IPS-18a (cell line): Measurements from ENCODE around the gene CD8B.
"Not testable (repeated sequence)": the region's sequence is repeated elsewhere in the genome, so short reads cannot be mapped to it uniquely, and the experiment has no call there.

ENCODE experiments used
- H3K27ac ChIP-seq: one replicate; pipeline ENCODE4 v1.5.1; 2013; ENCODE audit warnings: low read length
- H3K27me3 ChIP-seq: one replicate; pipeline ENCODE4 v1.6.1; 2013; ENCODE audit warnings: mild to moderate bottlenecking, low read length; ENCODE audit not compliant: control insufficient read depth, insufficient read depth
- H3K36me3 ChIP-seq: one replicate; pipeline ENCODE4 v1.6.1; 2013; ENCODE audit warnings: low read depth, low read length; ENCODE audit not compliant: control insufficient read depth
- H3K4me1 ChIP-seq: one replicate; pipeline ENCODE4 v1.6.1; 2013; ENCODE audit warnings: low read depth, low read length; ENCODE audit not compliant: control insufficient read depth
- H3K4me3 ChIP-seq: one replicate; pipeline ENCODE4 v1.5.1; 2013; ENCODE audit warnings: low read length
- H3K9ac ChIP-seq: one replicate; pipeline ENCODE4 v1.6.1; 2013; ENCODE audit warnings: mild to moderate bottlenecking, low read length, moderate library complexity
- H3K9me3 ChIP-seq: one replicate; pipeline ENCODE4 v1.6.1; 2013; ENCODE audit warnings: low read depth, low read length; ENCODE audit not compliant: control insufficient read depth

The CD8B gene

DNA sequence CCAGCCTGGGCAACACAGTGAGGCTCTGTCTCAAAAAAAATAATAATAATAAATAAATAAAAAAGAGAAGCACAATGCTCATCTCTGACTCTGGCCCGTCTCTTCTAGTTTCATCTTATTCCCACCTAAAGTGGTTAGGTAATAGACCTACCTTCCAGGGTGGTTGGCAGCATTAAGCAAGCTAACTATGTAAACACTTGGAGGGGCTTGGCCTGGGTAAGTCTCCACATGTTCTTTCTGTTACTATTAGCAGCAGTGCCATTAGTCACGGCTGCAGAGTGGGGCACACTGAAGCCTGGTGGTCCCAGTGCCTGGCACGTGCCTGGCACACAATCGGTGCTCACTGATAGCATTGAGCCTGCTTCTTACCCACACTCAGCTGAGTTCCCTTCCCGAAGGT is 4.0 kb downstream of the CD8B start:
- not testable (repeated sequence) for H3K9me3 ChIP-seq, H3K4me3 ChIP-seq, H3K27ac ChIP-seq, H3K9ac ChIP-seq, H3K36me3 ChIP-seq, H3K4me1 ChIP-seq
- H3K27me3 ChIP-seq = peaks cover 14% of the 10 kb centered on the region

DNA sequence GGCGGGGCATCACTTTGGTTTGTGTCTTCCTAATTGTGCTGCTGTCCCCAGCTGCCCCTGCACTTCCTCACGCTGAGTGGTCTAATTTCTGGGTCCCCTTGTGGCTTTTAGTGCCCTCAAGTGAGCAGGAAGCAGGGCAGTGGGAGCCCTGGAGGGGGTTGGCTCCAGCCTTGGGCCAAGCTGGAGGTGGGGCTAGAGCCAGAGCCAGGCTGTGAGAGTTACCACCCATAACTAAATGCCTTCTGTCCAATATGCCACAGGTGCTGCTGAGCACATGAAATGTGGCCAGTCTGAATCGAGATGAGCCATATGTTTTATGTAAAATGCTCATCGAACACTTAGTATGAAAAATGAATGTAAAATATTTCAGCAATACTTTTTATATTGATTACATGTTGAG is 5.2 kb downstream of the CD8B start:
- not testable (repeated sequence) for H3K36me3 ChIP-seq, H3K9me3 ChIP-seq, H3K27me3 ChIP-seq, H3K9ac ChIP-seq, H3K4me1 ChIP-seq, H3K27ac ChIP-seq, H3K4me3 ChIP-seq

DNA sequence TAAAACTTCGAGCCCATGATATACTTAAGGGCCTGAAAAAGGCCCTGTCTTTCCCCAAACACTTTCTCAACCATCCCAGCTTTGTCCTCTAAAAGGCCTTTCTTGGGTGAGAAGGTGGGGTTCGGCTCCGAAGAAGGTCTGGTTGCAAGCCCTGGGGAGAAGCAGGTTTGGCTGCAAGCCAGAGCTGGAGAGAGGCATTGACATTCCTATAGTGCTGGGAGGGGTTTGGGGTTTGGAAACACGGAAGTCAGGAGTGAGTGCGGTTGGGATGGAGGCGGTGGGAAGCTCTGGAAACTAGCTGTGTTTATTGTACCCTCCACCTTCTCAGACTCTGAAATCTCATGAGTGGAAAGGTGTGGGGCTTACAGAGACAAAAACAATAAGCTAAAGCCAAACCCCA is 5.7 kb downstream of the CD8B start:
- not testable (repeated sequence) for H3K4me3 ChIP-seq, H3K9me3 ChIP-seq, H3K27ac ChIP-seq, H3K9ac ChIP-seq, H3K27me3 ChIP-seq, H3K4me1 ChIP-seq, H3K36me3 ChIP-seq

GRCh38 chr2:86851581-86851980 is 10.1 kb downstream of the CD8B start:
- H3K4me1 ChIP-seq, H3K27ac ChIP-seq, H3K36me3 ChIP-seq, H3K27me3 ChIP-seq, H3K9me3 ChIP-seq, H3K9ac ChIP-seq, H3K4me3 ChIP-seq: not testable (repeated sequence)

GRCh38 chr2:86842607-86843234 is 19.0 kb downstream of the CD8B start:
- H3K27me3 ChIP-seq, H3K27ac ChIP-seq, H3K9ac ChIP-seq, H3K4me3 ChIP-seq, H3K4me1 ChIP-seq, H3K9me3 ChIP-seq, H3K36me3 ChIP-seq: not testable (repeated sequence)

DNA sequence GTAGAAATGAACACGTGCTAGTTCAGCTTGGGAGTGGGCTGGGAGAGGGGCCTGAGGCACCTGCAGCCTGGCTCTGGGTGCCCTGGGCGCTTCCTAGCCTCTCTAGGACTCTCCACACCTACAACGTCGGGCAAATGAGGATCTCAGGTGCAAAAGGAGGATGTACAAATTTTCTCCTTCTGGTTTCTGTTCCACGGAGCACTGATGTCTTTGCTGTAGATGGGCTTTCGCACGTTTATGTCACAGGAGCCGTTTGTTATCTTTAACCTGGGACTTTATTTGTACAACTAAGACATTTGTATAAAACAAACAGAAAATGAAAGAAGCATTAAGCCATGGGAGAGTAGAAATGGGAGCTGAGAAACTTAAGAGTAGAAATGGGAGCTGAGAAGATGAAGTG is 20.4 kb downstream of the CD8B start:
- not testable (repeated sequence) for H3K27ac ChIP-seq, H3K9ac ChIP-seq, H3K27me3 ChIP-seq, H3K4me3 ChIP-seq, H3K9me3 ChIP-seq, H3K4me1 ChIP-seq, H3K36me3 ChIP-seq

DNA sequence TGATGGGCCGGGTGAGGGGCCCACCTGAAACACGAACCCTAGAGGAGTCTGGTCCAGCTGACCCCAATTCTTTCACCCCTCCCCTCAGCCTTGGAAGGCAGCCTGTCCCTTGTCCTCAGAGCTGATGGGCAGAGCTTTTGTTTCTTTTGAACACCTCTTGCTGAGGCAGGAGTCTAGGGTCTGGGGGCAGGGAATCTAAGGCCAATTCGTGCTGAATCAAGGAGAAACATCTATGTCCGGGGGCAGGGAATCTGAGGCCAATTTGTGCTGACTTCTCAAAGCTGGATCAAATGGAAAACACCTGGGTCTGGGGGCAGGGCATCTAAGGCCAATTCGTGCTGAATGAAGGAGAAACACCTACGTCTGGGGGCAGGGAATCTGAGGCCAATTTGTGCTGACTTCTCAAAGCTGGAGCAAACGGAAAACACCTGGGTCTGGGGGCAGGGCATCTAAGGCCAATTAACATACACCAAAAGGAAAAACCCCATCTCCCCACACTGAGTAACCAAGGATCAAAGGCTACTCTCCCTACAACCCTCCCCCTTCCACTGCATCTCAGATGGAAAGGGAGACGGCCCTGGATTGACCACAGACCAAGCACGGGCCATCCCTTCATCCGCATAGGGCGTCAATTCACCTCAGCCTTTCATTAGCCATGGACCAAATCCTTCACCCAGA is 21.7 kb downstream of the CD8B start:
- H3K4me3 ChIP-seq, H3K36me3 ChIP-seq, H3K9ac ChIP-seq, H3K9me3 ChIP-seq, H3K4me1 ChIP-seq, H3K27ac ChIP-seq, H3K27me3 ChIP-seq: not testable (repeated sequence)

DNA sequence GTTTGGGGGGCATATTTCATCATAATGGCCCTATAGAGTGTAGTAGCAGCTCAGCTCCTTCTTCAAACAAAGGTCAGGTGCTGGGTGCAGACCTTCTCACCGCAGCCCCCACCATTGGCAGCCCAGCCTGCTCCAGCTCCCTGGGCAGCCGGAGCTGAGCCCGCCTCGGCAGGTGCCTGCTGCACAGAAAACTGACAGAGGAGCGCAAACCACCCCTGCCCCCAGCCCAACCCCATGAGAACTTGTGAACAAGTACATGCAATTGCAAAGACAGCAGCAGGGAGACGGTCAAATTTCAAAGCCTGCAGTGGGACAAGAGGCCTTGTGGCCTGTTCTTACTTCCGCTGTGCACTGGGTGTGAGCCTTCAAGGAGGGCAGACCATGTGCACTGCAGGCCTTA is 22.2 kb downstream of the CD8B start:
- not testable (repeated sequence) for H3K36me3 ChIP-seq, H3K9ac ChIP-seq, H3K27me3 ChIP-seq, H3K27ac ChIP-seq, H3K9me3 ChIP-seq, H3K4me1 ChIP-seq, H3K4me3 ChIP-seq

DNA sequence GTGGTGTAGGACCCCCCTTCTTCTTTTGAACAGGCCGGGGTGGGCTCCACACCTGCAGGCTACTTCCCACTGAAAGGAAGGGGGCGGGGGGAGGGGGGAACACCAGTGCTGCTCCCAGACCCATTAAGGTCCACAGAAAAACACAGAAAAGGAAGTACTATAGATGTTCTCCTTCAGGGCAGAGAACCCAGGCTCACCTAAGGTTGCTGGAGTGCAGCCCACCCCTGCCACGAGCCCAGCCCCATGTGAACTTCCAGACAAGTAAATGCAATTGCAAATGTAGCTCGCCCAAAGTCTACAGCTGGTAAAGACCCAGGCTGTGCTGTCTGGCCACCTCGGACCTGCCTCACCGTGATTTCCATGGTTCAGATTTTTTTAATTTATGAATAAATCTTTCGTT is 24.0 kb downstream of the CD8B start:
- H3K9me3 ChIP-seq, H3K27ac ChIP-seq, H3K27me3 ChIP-seq, H3K4me3 ChIP-seq, H3K4me1 ChIP-seq, H3K9ac ChIP-seq, H3K36me3 ChIP-seq: not testable (repeated sequence)

- H3K9me3 ChIP-seq, H3K36me3 ChIP-seq, H3K9ac ChIP-seq, H3K27me3 ChIP-seq, H3K27ac ChIP-seq, H3K4me3 ChIP-seq, H3K4me1 ChIP-seq: not testable (repeated sequence)
Observed at GRCh38 chr2:86836915-86837695, 24.6 kb downstream of the CD8B start.

- not testable (repeated sequence) for H3K9ac ChIP-seq, H3K4me3 ChIP-seq, H3K9me3 ChIP-seq, H3K27me3 ChIP-seq, H3K4me1 ChIP-seq, H3K36me3 ChIP-seq, H3K27ac ChIP-seq
Observed at GRCh38 chr2:86835548-86835889, 26.2 kb downstream of the CD8B start.

- no peaks in the 10 kb centered on the region for H3K9me3 ChIP-seq
- H3K27me3 ChIP-seq = no peaks in the 10 kb centered on the region
- H3K4me3 ChIP-seq = no peak overlapping the region
- H3K36me3 ChIP-seq = no peaks in the 10 kb centered on the region
- H3K27ac ChIP-seq = no peak overlapping the region
- H3K9ac ChIP-seq = no peak overlapping the region
- no peaks in the 10 kb centered on the region for H3K4me1 ChIP-seq
Observed at GRCh38 chr2:86833315-86833714, 28.4 kb downstream of the CD8B start.
